ENCODE results near the gene TLX2.
"Not testable (repeated sequence)": the region's sequence is repeated elsewhere in the genome, so short reads cannot be mapped to it uniquely, and the experiment has no call there.

TLX2 gene

DNA sequence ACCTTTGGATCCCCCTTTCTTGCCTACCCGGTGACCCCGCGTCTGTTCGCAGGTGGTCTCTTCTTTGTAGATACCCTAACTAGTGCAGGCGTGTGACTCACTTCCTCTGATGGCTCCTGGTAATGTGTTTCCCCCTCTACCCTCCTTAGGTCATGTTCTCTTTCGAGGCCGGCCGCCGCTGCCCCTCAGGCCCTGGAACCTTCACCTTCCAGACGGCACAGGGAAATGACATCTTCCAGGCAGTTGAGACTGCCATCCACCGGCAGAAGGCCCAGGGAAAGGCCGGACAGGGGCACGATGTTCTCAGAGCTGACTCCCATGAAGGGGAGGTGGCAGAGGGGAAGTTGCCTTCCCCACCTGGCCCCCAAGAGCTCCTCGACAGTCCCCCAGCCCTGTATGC lies 41.9 kb downstream of the TLX2 start:
- H3K4me3 ChIP-seq (replicated peaks; ENCODE audit: low read depth, low read length) = no peak overlapping the region
- TF ChIP-seq, protein P1, sequence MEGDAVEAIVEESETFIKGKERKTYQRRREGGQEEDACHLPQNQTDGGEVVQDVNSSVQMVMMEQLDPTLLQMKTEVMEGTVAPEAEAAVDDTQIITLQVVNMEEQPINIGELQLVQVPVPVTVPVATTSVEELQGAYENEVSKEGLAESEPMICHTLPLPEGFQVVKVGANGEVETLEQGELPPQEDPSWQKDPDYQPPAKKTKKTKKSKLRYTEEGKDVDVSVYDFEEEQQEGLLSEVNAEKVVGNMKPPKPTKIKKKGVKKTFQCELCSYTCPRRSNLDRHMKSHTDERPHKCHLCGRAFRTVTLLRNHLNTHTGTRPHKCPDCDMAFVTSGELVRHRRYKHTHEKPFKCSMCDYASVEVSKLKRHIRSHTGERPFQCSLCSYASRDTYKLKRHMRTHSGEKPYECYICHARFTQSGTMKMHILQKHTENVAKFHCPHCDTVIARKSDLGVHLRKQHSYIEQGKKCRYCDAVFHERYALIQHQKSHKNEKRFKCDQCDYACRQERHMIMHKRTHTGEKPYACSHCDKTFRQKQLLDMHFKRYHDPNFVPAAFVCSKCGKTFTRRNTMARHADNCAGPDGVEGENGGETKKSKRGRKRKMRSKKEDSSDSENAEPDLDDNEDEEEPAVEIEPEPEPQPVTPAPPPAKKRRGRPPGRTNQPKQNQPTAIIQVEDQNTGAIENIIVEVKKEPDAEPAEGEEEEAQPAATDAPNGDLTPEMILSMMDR (IDR thresholded peaks at IDR 0.05; ENCODE audit: low read depth, low read length, missing control alignments) = no peak
- no peak for DNase-seq (ENCODE audit: extremely low read depth, low read depth)

DNA sequence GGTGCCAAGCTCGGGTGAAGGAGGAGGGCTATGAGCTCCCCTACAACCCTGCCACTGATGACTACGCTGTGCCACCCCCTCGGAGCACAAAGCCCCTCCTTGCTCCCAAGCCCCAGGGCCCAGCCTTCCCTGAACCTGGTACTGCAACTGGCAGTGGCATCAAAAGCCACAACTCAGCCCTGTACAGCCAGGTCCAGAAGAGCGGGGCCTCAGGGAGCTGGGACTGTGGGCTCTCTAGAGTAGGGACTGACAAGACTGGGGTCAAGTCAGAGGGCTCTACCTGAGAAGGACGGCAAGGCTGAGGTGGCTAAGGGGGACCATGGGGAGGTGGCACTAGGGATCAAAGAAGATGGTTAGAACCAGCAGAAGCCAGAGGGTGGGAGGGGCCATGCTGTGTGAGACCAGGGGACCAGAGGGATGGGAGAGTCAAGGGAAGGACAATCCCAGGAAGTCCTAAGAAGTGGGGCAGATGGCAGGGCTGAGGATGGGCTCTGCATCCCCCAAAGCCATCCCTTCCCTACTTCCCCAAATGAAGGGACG lies 42.7 kb downstream of the TLX2 start:
- no peak for DNase-seq (ENCODE audit: extremely low read depth, low read depth)
- H3K4me3 ChIP-seq (replicated peaks; ENCODE audit: low read depth, low read length) = no peak overlapping the region
- TF ChIP-seq, protein P1 (IDR thresholded peaks at IDR 0.05; ENCODE audit: low read depth, low read length, missing control alignments) = no peak

- no peak for DNase-seq (ENCODE audit: extremely low read depth, low read depth)
- TF ChIP-seq, protein P1 (IDR thresholded peaks at IDR 0.05; ENCODE audit: low read depth, low read length, missing control alignments) = no peak
- H3K4me3 ChIP-seq (replicated peaks; ENCODE audit: low read depth, low read length) = no peak overlapping the region
Observed at GRCh38 chr2:74558284-74559230, 44.3 kb downstream of the TLX2 start.

- no peak overlapping the region for H3K4me3 ChIP-seq (replicated peaks; ENCODE audit: low read depth, low read length)
- no peak for DNase-seq (ENCODE audit: extremely low read depth, low read depth)
- TF ChIP-seq, protein P1 (IDR thresholded peaks at IDR 0.05; ENCODE audit: low read depth, low read length, missing control alignments) = no peak
Observed at GRCh38 chr2:74559912-74560311, 45.7 kb downstream of the TLX2 start.

- no peak overlapping the region for H3K4me3 ChIP-seq (replicated peaks; ENCODE audit: low read depth, low read length)
- TF ChIP-seq, protein P1 (IDR thresholded peaks at IDR 0.05; ENCODE audit: low read depth, low read length, missing control alignments) = no peak
- DNase-seq (ENCODE audit: extremely low read depth, low read depth) = no peak
Observed at GRCh38 chr2:74560591-74560990, 46.3 kb downstream of the TLX2 start.

GRCh38 chr2:74561022-74561421 lies 46.8 kb downstream of the TLX2 start:
- H3K4me3 ChIP-seq (replicated peaks; ENCODE audit: low read depth, low read length); DNase-seq (ENCODE audit: extremely low read depth, low read depth): not testable (repeated sequence)

- H3K4me3 ChIP-seq (replicated peaks; ENCODE audit: low read depth, low read length) = no peak overlapping the region
- DNase-seq (ENCODE audit: extremely low read depth, low read depth) = no peak
- TF ChIP-seq, protein P1 (IDR thresholded peaks at IDR 0.05; ENCODE audit: low read depth, low read length, missing control alignments) = no peak
Observed at GRCh38 chr2:74562126-74562775, 48.0 kb downstream of the TLX2 start.
